SJCRH30 (cell line): ENCODE data around the gene PRKG2. TPM values are rescaled to one million over a fixed set of nuclear protein-coding genes. Genes with fewer than 3 reads are reported as not detected.
A peak's percentile ranks its signal among the peaks of the same experiment; 100 is the strongest.

ENCODE experiments used
- DNase-seq, 2 experiments: peaks; one replicate each; pipeline ENCODE4 v3.0.0-alpha.2; 2015 to 2020
- H3K27ac ChIP-seq: fragments of 250-450 bp; sonication (Bioruptor Pico); 2 replicates; pipeline ENCODE4 v1.5.1; 2020; ENCODE audit warnings: mild to moderate bottlenecking, moderate library complexity
- H3K27me3 ChIP-seq: fragments of 250-450 bp; sonication (Bioruptor Pico); 2 replicates; pipeline ENCODE4 v1.5.1; 2020; ENCODE audit warnings: mild to moderate bottlenecking, moderate library complexity
- H3K36me3 ChIP-seq: fragments of 250-450 bp; sonication (Bioruptor Pico); 2 replicates; pipeline ENCODE4 v1.5.1; 2020; ENCODE audit warnings: mild to moderate bottlenecking, moderate library complexity
- H3K4me1 ChIP-seq: fragments of 250-450 bp; sonication (Bioruptor Pico); 2 replicates; pipeline ENCODE4 v1.5.1; 2020; ENCODE audit warnings: mild to moderate bottlenecking, moderate library complexity
- H3K4me3 ChIP-seq: fragments of 250-450 bp; sonication (Bioruptor Pico); 2 replicates; pipeline ENCODE4 v1.5.1; 2020; ENCODE audit warnings: mild to moderate bottlenecking, moderate library complexity
- H3K9me3 ChIP-seq: fragments of 250-450 bp; sonication (Bioruptor Pico); replicated peaks from 2 replicates; pipeline ENCODE4 v1.5.1; 2020; ENCODE audit warnings: mild to moderate bottlenecking, moderate library complexity
- total RNA-seq: library from RNA; depleted of rRNA; stranded (reverse); fragments of >200 nt; shearing (Covaris generic); gene quantifications from 2 replicates; pipeline ENCODE4 v1.2.3, GENCODE V29; 2014

The PRKG2 gene
- total RNA-seq, 1 experiment from 2014 or later: not detected

DNA sequence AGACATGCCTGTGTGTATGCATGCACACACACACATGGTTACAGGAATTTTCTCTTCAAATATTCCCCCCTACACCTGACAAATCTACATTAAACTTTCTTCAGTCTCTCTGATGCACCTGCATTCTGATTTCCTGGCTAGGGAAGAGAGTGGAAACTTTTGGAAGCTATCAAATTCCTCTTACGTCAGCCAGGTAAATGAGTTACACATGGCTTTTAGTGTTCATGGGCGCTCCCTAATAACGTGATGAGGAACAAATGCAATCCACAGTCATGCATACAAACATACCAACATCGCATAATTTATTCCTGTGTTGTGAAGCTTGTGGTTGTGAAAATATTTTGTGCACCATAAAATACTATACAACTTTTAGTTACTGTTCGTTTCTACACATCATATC lies 149.6 kb downstream of the PRKG2 start:
- Histone ChIP-seq H3K4me3 (no peak overlapping the region), H3K9me3 (no peaks in the 10 kb centered on the region), H3K36me3 (no peaks in the 10 kb centered on the region), H3K27ac (no peak overlapping the region), H3K4me1 (no peaks in the 10 kb centered on the region), H3K27me3 (no peaks in the 10 kb centered on the region)
- DNase-seq: no peak

GRCh38 chr4:81062001-81062400 lies 153.0 kb downstream of the PRKG2 start:
- no peak overlapping the region for H3K4me3 ChIP-seq
- DNase-seq: no peak
- H3K27ac ChIP-seq: no peak overlapping the region
- no peaks in the 10 kb centered on the region for H3K4me1 ChIP-seq
- no peaks in the 10 kb centered on the region for H3K27me3 ChIP-seq
- H3K9me3 ChIP-seq: no peaks in the 10 kb centered on the region
- H3K36me3 ChIP-seq: no peaks in the 10 kb centered on the region

GRCh38 chr4:81061344-81061730 lies 153.7 kb downstream of the PRKG2 start:
- H3K9me3 ChIP-seq: no peaks in the 10 kb centered on the region
- H3K27ac ChIP-seq: no peak overlapping the region
- H3K4me1 ChIP-seq: no peaks in the 10 kb centered on the region
- no peak for DNase-seq
- no peak overlapping the region for H3K4me3 ChIP-seq
- no peaks in the 10 kb centered on the region for H3K27me3 ChIP-seq
- H3K36me3 ChIP-seq: no peaks in the 10 kb centered on the region

GRCh38 chr4:81060587-81061343 lies 154.3 kb downstream of the PRKG2 start:
- Histone ChIP-seq H3K4me3 (no peak overlapping the region), H3K27ac (no peak overlapping the region), H3K36me3 (no peaks in the 10 kb centered on the region), H3K27me3 (no peaks in the 10 kb centered on the region), H3K4me1 (no peaks in the 10 kb centered on the region), H3K9me3 (no peaks in the 10 kb centered on the region)
- no peak for DNase-seq

DNA sequence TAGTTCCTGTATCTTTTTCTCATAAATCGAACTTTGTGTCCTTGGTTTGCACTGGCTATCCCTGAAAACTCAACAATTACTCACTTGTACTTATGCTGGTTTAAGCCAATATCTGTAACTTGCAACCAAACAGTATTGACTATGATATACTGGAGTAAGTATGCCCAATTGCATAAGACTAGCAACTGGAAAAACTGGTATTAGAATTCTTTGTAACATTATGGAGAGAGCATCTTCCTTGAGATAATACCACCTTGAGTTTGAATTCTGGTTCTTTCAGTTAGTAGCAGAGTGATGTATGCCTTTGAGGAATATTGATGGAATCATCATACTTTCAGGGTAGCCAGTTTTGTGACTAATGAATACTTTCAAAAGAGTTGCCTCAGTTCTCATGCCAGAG lies 156.4 kb downstream of the PRKG2 start:
- no peaks in the 10 kb centered on the region for H3K36me3 ChIP-seq
- no peaks in the 10 kb centered on the region for H3K9me3 ChIP-seq
- no peak overlapping the region for H3K4me3 ChIP-seq
- H3K27ac ChIP-seq: no peak overlapping the region
- no peaks in the 10 kb centered on the region for H3K27me3 ChIP-seq
- DNase-seq: no peak
- no peaks in the 10 kb centered on the region for H3K4me1 ChIP-seq

GRCh38 chr4:81052119-81053068 lies 162.6 kb downstream of the PRKG2 start:
- Histone ChIP-seq H3K4me1 (no peaks in the 10 kb centered on the region), H3K27me3 (no peaks in the 10 kb centered on the region), H3K4me3 (no peak overlapping the region), H3K9me3 (no peaks in the 10 kb centered on the region), H3K27ac (no peak overlapping the region), H3K36me3 (no peaks in the 10 kb centered on the region)
- DNase-seq: peak; percentile 70 to 92

- Histone ChIP-seq H3K4me3 (no peak overlapping the region), H3K36me3 (no peaks in the 10 kb centered on the region), H3K27me3 (no peaks in the 10 kb centered on the region), H3K4me1 (no peaks in the 10 kb centered on the region), H3K27ac (no peak overlapping the region), H3K9me3 (no peaks in the 10 kb centered on the region)
- no peak for DNase-seq
Observed at GRCh38 chr4:81049907-81050306, 165.1 kb downstream of the PRKG2 start.

DNA sequence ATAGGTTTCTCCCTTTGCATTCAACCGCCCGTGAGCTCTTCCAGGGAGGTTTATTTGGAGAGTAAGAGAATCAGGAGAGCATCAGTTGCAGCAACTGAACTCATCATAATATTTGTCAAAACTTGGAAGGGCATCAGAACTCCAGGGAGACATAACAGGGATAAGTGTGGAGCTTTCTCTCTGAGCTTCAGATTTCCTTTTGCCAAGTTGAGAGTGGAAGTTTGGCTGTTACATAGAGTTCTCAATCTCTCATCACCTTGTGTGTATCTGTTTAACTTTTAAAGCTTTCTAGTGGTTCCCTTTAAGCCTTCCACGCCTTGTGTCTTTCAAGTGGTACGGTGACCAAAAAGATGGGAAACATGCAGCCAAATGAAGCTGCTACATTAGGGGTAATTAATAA lies 165.7 kb downstream of the PRKG2 start:
- no peak for DNase-seq
- H3K27me3 ChIP-seq: no peaks in the 10 kb centered on the region
- H3K9me3 ChIP-seq: no peaks in the 10 kb centered on the region
- H3K4me3 ChIP-seq: no peak overlapping the region
- H3K36me3 ChIP-seq: no peaks in the 10 kb centered on the region
- no peaks in the 10 kb centered on the region for H3K4me1 ChIP-seq
- no peak overlapping the region for H3K27ac ChIP-seq

- no peaks in the 10 kb centered on the region for H3K27me3 ChIP-seq
- no peaks in the 10 kb centered on the region for H3K9me3 ChIP-seq
- no peak for DNase-seq
- H3K27ac ChIP-seq: no peak overlapping the region
- no peak overlapping the region for H3K4me3 ChIP-seq
- H3K36me3 ChIP-seq: no peaks in the 10 kb centered on the region
- H3K4me1 ChIP-seq: no peaks in the 10 kb centered on the region
Observed at GRCh38 chr4:81042578-81043365, 172.2 kb downstream of the PRKG2 start.

DNA sequence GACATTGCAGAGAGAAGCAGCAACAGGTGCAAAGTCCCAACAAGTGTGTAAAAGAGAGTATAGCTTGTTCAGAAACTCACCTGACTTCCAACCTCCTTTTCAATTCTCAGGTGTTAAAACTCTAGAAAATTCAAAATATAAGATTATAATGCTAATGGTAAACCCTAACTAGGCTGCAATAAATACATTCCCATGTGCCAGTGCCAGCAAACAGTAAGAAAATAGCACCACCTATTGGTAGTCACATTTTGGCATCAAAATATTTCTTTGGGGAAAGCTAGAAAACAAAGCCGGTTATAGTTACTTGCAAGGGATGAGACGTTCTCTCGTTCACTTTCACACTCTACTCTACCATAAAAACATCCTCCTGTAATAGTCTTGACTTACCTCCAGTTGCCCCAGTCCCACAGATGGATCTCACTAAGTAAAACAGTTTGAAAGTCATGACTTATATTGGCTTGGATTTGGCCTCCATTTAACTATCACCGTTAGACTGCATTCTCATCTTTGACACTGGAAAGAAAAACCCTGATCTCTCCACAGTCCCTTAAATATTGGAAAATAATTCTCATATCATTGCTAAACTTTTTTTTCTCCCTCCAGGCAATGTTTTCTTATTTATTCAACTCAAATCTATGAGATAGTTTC lies 174.9 kb downstream of the PRKG2 start:
- no peaks in the 10 kb centered on the region for H3K9me3 ChIP-seq
- H3K36me3 ChIP-seq: no peaks in the 10 kb centered on the region
- no peak overlapping the region for H3K4me3 ChIP-seq
- no peaks in the 10 kb centered on the region for H3K4me1 ChIP-seq
- H3K27me3 ChIP-seq: no peaks in the 10 kb centered on the region
- H3K27ac ChIP-seq: no peak overlapping the region
- peak in 1 of 2 experiments; percentile 63 for DNase-seq

- H3K9me3 ChIP-seq: no peaks in the 10 kb centered on the region
- H3K4me3 ChIP-seq: no peak overlapping the region
- no peak for DNase-seq
- H3K27ac ChIP-seq: no peak overlapping the region
- no peaks in the 10 kb centered on the region for H3K36me3 ChIP-seq
- H3K4me1 ChIP-seq: no peaks in the 10 kb centered on the region
- no peaks in the 10 kb centered on the region for H3K27me3 ChIP-seq
Observed at GRCh38 chr4:81039351-81039972, 175.6 kb downstream of the PRKG2 start.

DNA sequence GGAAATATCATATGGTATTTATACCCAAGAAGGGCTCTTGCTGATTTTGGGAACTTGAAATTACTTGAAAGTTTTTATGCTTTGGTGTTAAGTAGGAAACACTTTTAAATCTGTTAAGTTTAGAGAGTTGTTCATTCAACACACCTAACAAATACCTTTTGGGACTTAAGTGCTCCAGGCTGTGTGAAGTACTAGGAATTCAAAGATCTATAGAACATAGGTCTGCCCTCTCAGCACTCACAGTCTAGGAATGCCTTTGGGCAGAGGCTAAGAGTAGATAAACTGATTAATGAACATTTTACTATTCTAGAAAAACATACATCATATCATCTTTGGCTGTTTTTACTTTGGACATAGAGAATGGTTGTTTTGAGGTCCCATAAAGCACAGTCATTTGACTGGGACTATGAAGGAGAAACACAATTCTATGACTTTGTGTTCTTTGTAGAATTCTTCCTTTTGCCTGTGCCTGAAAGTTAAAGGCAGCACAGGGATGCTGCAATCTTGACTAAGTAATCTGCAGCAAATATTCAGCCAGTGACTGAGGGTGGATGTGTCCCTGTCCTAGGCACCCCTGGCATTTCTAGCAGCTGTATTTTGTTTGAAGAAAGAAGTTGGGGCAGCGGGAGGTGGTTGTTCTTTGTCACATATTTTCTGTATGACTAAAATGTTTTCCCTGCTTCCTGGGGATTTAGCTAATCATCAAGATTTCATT lies 176.2 kb downstream of the PRKG2 start:
- no peak for DNase-seq
- Histone ChIP-seq H3K4me3 (no peak overlapping the region), H3K27ac (no peak overlapping the region), H3K36me3 (no peaks in the 10 kb centered on the region), H3K4me1 (no peaks in the 10 kb centered on the region), H3K27me3 (no peaks in the 10 kb centered on the region), H3K9me3 (no peaks in the 10 kb centered on the region)
